Esophagus muscularis mucosa (tissue), 4 donors: Measurements from ENCODE around the gene ACAD11. TPM values are rescaled to one million over a fixed set of nuclear protein-coding genes. Genes with fewer than 3 reads are reported as not detected.

Source experiments
- DNase-seq: peaks from one replicate; pipeline ENCODE4 v3.0.0-alpha.2; 2017; ENCODE audit errors: extremely low spot score
- H3K27ac ChIP-seq, 4 donors: fragments of 200-600 bp; sonication (generic); replicated peaks in 1 of 4; 1 replicate in 3 of 4; 2 replicates in 1 of 4; pipeline ENCODE4 v1.5.1; 2016 to 2019; ENCODE audit warnings: mild to moderate bottlenecking in 1 of 4
- H3K27me3 ChIP-seq, 4 donors: fragments of 200-600 bp; sonication (generic); one replicate each; pipeline versions ENCODE4 v1.5.1 to v1.6.0; 2016 to 2019
- H3K36me3 ChIP-seq, 4 donors: fragments of 200-600 bp; sonication (generic); one replicate each; pipeline ENCODE4 v1.5.1; 2016 to 2019
- H3K4me1 ChIP-seq, 4 donors: fragments of 200-600 bp; sonication (generic); one replicate each; pipeline ENCODE4 v1.5.1; 2016 to 2019
- H3K4me3 ChIP-seq, 4 donors: fragments of 200-600 bp; sonication (generic); 1 replicate in 2 of 4; 2 replicates in 2 of 4; pipeline ENCODE4 v1.5.1; 2016 to 2019; ENCODE audit warnings: mild to moderate bottlenecking in 4 of 4, moderate library complexity in 1 of 4
- H3K9me3 ChIP-seq, 4 donors: fragments of 200-600 bp; sonication (generic); 1 replicate in 3 of 4; 2 replicates in 1 of 4; pipeline ENCODE4 v1.5.1; 2016 to 2019
- CTCF ChIP-seq, 3 experiments: fragments of 200-600 bp in 2 of 3; fragments of 450-650 bp in 1 of 3; sonication (generic) in 2 of 3; IDR thresholded peaks; one replicate each; pipeline ENCODE4 v1.5.1; 2017 to 2019; ENCODE audit warnings: antibody characterized with exemption in 3 of 3, mild to moderate bottlenecking in 2 of 3, moderate library complexity in 1 of 3
- EP300 ChIP-seq: sonication (generic); formaldehyde crosslinking; IDR thresholded peaks from one replicate; pipeline ENCODE4 v1.6.1; 2017; ENCODE audit warnings: antibody characterized with exemption
- POLR2A ChIP-seq: fragments of 450-650 bp; IDR thresholded peaks from one replicate; pipeline ENCODE4 v1.6.1; 2017; ENCODE audit warnings: antibody characterized with exemption, moderate library complexity, mild to moderate bottlenecking, low read depth
- POLR2AphosphoS5 ChIP-seq, 2 donors: sonication (generic); formaldehyde crosslinking; IDR thresholded peaks; one replicate each; pipeline ENCODE4 v1.6.1; 2017; ENCODE audit warnings: antibody characterized with exemption in 2 of 2
- WGBS: methylation state at CpG from one replicate; pipeline ENCODE4 v1.1.5; 2018; 5-methylcytosine and 5-hydroxymethylcytosine counted together
- intact Hi-C: fragments of 100-400 bp; cut with DNase I; formaldehyde crosslinking; loops from one replicate; pipeline ENCODE4 v1.15.1; 2023
- total RNA-seq, 4 donors: library from RNA; depleted of rRNA; stranded (reverse); fragments of >200 nt; gene quantifications; one replicate each; pipeline versions ENCODE4 v1.1.0 to v1.2.1, GENCODE V29; 2016

The ACAD11 gene
- total RNA-seq, 4 donors from 2014 or later = 14.1 to 26.6 (median 17.2) TPM

DNA sequence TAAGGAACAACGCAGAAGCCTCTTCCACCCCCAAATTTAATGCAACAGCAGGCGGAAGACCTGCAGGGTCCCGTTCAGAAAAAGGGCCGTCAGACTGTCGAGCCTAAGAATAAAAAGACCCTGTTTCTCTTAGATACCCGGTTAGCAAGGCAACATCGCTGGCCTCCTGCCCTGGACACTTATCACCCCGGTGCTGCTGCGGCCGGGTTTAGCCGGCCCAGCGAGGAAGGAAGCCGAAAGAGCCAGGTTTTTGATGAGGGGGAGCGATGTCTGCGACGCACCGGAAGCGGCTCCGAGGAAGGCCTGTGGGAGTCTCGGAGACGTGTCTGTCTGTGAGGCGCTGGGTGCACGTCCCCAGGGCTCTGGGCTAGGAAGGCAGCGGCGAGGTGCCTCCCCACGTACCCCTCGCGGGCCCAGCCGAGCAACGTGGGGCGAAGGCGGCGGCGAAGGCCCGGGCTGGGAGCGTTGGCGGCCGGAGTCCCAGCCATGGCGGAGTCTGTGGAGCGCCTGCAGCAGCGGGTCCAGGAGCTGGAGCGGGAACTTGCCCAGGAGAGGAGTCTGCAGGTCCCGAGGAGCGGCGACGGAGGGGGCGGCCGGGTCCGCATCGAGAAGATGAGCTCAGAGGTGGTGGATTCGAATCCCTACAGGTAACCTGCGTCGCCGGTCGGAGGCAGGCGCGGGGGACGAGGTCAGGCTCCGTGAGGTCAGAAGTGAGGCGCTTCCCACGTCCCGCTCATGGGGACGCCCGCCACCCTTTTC is 622 bp upstream of the ACAD11 start, which contains the start of gene UBA5:
Gene UBA5, plus strand, starts transcription at position 278 of the 759 bp plus-strand sequence. Its CDS starts 209 bp downstream, at position 487.
- Histone ChIP-seq H3K27ac (peak within 1 kb of the TSS; percentile 90 to 96 (median 92)), H3K4me3 (peak within 1 kb of the TSS; percentile 76 to 96 (median 86)), H3K36me3 (no peaks in the 10 kb centered on the region), H3K27me3 (no peaks in the 10 kb centered on the region), H3K9me3 (no peaks in the 10 kb centered on the region), H3K4me1 (peaks cover 44 to 69% (median 51%) of the 10 kb centered on the region in 4 donors)
- peak; percentile 93 for DNase-seq
- WGBS = under 1% methylated on average over 32 of the region's 64 CpGs
- peak in 1 of 2 donors; percentile 59 for TF ChIP-seq POLR2AphosphoS5 (IDR thresholded peaks at IDR 0.05)
- no peak for TF ChIP-seq CTCF (IDR thresholded peaks at IDR 0.05)
- intact Hi-C loops = loop anchor here (5.0 kb wide), 1 partner anchor 62 kb away; the partner anchor contains the start of gene NPHP3

DNA sequence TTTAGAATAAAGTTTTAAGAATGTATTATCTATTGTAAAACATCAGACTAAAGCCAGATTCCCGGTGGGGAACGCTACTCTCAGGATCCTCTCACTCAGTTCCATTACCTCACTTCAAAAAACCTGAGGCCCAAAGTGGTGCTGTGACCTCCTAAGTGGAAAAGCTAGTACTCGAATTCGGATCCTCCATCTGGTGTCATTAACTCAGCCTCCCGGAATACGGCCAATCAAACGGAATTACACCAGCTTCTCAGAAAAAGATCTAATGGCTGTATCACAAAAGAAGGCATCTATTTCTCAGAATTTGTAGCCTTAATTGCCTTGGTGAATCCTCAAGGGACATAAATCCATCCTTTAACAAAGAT is 627 bp downstream of the ACAD11 start:
- TF ChIP-seq POLR2AphosphoS5 (IDR thresholded peaks at IDR 0.05) (no peak), EP300 (no peak), CTCF (IDR thresholded peaks at IDR 0.05) (no peak), POLR2A (no peak)
- Histone ChIP-seq H3K9me3 (no peaks in the 10 kb centered on the region), H3K27ac (peak overlapping the region; percentile 90 to 96 (median 92)), H3K36me3 (no peaks in the 10 kb centered on the region), H3K4me3 (peak overlapping the region; percentile 76 to 96 (median 86)), H3K27me3 (no peaks in the 10 kb centered on the region), H3K4me1 (peaks cover 45 to 66% (median 58%) of the 10 kb centered on the region in 4 donors)
- DNase-seq = no peak
- intact Hi-C loops = no loop called here
- 2% methylated on average over 7 of the region's 7 CpGs for WGBS

DNA sequence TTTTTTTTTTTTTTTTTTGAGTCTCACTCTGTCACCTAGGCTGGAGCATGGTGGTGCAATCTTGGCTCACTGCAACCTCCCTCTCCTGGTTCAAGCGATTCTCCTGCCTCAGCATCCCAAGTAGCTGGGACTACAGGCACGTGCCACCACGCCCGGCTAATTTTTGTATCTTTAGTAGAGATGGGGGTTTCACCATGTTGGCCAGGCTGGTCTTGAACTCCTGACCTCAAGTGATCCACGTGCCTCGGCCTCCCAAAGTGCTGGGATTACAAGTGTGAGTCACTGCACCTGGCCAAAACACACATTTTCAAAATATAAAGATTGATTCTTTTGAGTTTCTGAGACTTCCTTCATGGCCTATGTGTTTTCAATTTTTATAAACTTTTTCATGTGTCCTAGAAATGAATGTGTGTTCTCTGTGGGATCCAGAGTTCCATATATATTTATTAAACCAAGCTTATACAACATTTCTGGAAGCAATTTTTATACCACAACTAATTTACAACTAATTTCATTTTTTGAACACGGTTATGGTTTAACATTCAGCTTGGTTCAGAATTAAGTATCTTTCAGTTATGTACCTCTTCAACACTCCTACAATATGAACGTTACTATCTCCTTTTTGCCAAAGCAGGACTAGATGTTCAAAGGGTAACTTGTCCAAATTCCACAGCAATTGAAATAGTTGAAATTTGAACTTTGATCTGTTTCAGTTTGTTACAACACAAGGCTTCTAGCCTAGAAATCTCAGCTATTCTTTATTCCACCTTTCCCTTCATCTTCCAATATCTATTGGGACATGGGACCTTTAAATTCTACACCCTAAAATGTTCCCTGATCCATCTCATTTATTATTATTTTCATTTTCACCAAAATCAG is 1.5 kb downstream of the ACAD11 start:
- no peak for DNase-seq
- H3K36me3 ChIP-seq = no peaks in the 10 kb centered on the region
- no peaks in the 10 kb centered on the region for H3K9me3 ChIP-seq
- TF ChIP-seq EP300 (no peak), POLR2A (no peak), CTCF (IDR thresholded peaks at IDR 0.05) (no peak), POLR2AphosphoS5 (IDR thresholded peaks at IDR 0.05) (no peak)
- H3K27ac ChIP-seq = peak overlapping the region in 3 of 4 donors; percentile 91 to 96 (median 94)
- no peaks in the 10 kb centered on the region for H3K27me3 ChIP-seq
- WGBS = 91% methylated on average over 8 of the region's 8 CpGs
- H3K4me3 ChIP-seq = peak overlapping the region in 2 of 4 donors; percentile 76 to 91
- peaks cover 40 to 60% (median 53%) of the 10 kb centered on the region in 4 donors for H3K4me1 ChIP-seq
- intact Hi-C loops = no loop called here

DNA sequence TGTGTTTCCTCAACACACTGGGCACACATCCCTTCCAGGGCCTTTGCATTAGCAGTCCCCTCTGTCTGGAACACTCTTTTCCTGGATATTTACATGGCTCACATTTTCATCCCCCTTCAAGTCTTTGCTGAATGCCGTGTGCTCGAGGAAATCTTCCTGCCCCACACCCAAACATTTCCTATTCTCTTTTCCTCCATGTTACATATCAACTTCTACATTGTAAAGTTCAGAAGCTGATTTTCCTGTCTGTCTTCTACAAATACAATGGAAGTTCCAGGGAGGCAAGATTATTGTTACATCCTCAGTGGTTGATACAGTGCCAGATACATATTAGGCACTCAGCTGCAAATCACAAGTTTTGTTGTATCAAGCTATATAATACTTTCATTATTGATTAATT is 4.1 kb downstream of the ACAD11 start:
- Histone ChIP-seq H3K9me3 (no peaks in the 10 kb centered on the region), H3K27ac (no peak overlapping the region), H3K4me3 (no peak overlapping the region), H3K27me3 (no peaks in the 10 kb centered on the region), H3K4me1 (peaks cover 19 to 42% (median 36%) of the 10 kb centered on the region in 4 donors), H3K36me3 (no peaks in the 10 kb centered on the region)
- no peak for DNase-seq
- TF ChIP-seq POLR2AphosphoS5 (IDR thresholded peaks at IDR 0.05) (no peak), CTCF (IDR thresholded peaks at IDR 0.05) (no peak), EP300 (no peak), POLR2A (no peak)
- intact Hi-C loops = no loop called here
- WGBS = 82% methylated on average over 2 of the region's 2 CpGs
